ENCODE measurements around the gene KATNA1.

DNA sequence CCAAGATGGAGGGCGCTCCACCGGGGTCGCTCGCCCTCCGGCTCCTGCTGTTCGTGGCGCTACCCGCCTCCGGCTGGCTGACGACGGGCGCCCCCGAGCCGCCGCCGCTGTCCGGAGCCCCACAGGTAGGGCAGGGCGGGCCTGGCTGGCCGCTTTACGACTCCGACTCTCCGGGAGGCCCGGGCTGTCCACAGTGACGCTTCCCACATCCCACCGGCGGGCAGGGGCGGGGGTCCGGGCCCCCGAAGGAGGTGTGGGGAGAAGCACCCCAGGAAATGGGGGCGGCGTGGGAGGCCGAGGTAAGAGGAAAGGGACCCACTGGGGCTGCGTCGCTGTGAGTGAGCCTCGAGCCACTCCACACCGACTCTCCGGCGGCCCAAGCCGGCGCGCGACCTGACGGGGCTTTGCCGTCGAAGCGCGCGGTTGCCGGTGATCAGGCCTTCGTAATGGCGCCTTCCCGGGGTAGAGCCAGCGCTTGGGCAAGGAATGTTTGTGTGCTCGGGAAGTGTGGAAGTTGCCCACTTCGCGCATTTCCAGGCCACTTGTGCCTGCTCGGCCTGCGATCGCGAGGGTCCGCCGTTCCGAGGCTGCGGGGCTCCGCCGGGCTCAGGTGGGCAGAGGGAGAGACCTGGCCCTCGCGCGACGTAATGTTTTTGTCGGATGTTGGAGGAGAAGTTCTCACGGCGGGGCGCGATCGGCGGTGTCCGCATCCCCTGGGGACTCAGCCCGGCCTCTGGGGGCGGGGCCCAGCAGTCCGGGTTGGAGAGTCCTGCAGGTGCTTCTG lies 81.9 kb downstream of the KATNA1 start:
- TF ChIP-seq RXRA (IDR thresholded peaks at IDR 0.05; ENCODE audit: borderline replicate concordance, low read depth), result no peak
- TF ChIP-seq, protein P1, sequence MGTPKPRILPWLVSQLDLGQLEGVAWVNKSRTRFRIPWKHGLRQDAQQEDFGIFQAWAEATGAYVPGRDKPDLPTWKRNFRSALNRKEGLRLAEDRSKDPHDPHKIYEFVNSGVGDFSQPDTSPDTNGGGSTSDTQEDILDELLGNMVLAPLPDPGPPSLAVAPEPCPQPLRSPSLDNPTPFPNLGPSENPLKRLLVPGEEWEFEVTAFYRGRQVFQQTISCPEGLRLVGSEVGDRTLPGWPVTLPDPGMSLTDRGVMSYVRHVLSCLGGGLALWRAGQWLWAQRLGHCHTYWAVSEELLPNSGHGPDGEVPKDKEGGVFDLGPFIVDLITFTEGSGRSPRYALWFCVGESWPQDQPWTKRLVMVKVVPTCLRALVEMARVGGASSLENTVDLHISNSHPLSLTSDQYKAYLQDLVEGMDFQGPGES (IDR thresholded peaks at IDR 0.05; ENCODE audit: low read depth, low read length), result no peak
- no peak for TF ChIP-seq SMC3 (IDR thresholded peaks at IDR 0.05; ENCODE audit: low read depth, low read length)
- TF ChIP-seq, protein P2, sequence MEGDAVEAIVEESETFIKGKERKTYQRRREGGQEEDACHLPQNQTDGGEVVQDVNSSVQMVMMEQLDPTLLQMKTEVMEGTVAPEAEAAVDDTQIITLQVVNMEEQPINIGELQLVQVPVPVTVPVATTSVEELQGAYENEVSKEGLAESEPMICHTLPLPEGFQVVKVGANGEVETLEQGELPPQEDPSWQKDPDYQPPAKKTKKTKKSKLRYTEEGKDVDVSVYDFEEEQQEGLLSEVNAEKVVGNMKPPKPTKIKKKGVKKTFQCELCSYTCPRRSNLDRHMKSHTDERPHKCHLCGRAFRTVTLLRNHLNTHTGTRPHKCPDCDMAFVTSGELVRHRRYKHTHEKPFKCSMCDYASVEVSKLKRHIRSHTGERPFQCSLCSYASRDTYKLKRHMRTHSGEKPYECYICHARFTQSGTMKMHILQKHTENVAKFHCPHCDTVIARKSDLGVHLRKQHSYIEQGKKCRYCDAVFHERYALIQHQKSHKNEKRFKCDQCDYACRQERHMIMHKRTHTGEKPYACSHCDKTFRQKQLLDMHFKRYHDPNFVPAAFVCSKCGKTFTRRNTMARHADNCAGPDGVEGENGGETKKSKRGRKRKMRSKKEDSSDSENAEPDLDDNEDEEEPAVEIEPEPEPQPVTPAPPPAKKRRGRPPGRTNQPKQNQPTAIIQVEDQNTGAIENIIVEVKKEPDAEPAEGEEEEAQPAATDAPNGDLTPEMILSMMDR (IDR thresholded peaks at IDR 0.05), result no peak
- TF ChIP-seq YY1 (IDR thresholded peaks at IDR 0.05; ENCODE audit: low read depth), result peak; percentile 72
- no peak for TF ChIP-seq RAD21 (IDR thresholded peaks at IDR 0.05; ENCODE audit: low read length)
